ENCODE data around the gene MRPL49.

The MRPL49 gene

GRCh38 chr11:65102142-65103095 is 19.7 kb upstream of the MRPL49 start:
- DNase-seq (ENCODE audit: low read depth) = no peak

GRCh38 chr11:65103476-65103875 is 18.6 kb upstream of the MRPL49 start:
- DNase-seq (ENCODE audit: low read depth) = no peak

GRCh38 chr11:65104628-65105027 is 17.5 kb upstream of the MRPL49 start:
- DNase-seq (ENCODE audit: low read depth) = no peak

- no peak for DNase-seq (ENCODE audit: low read depth)
These were observed 15.0 kb upstream of the MRPL49 start for GRCh38 chr11:65107078-65107477.

- DNase-seq (ENCODE audit: low read depth) = no peak
These were observed 14.2 kb upstream of the MRPL49 start for GRCh38 chr11:65107751-65108468.

GRCh38 chr11:65108469-65109123 is 13.5 kb upstream of the MRPL49 start:
- no peak for DNase-seq (ENCODE audit: low read depth)

- no peak for DNase-seq (ENCODE audit: low read depth)
These were observed 12.6 kb upstream of the MRPL49 start for GRCh38 chr11:65109231-65110198.

- peak; percentile 48 for DNase-seq (ENCODE audit: low read depth)
These were observed 11.7 kb upstream of the MRPL49 start for GRCh38 chr11:65110354-65110861.

GRCh38 chr11:65111159-65111743 is 10.9 kb upstream of the MRPL49 start:
- no peak for DNase-seq (ENCODE audit: low read depth)

GRCh38 chr11:65111744-65112545 is 10.2 kb upstream of the MRPL49 start, which contains the start of gene TM7SF2:
TM7SF2 (plus strand) TSS chr11:65111872; CDS start chr11:65112016, 144 bp downstream.
- peak; percentile 75 for DNase-seq (ENCODE audit: low read depth)

- DNase-seq (ENCODE audit: low read depth) = no peak
These were observed 9.4 kb upstream of the MRPL49 start for GRCh38 chr11:65112546-65113360.

GRCh38 chr11:65113361-65113756 is 8.8 kb upstream of the MRPL49 start:
- no peak for DNase-seq (ENCODE audit: low read depth)

GRCh38 chr11:65113839-65114238 is 8.3 kb upstream of the MRPL49 start:
- DNase-seq (ENCODE audit: low read depth) = no peak

- DNase-seq (ENCODE audit: low read depth) = no peak
These were observed 7.5 kb upstream of the MRPL49 start for GRCh38 chr11:65114538-65115171.

GRCh38 chr11:65115361-65116082 is 6.6 kb upstream of the MRPL49 start:
- DNase-seq (ENCODE audit: low read depth) = no peak

GRCh38 chr11:65116370-65117205 is 5.5 kb upstream of the MRPL49 start:
- no peak for DNase-seq (ENCODE audit: low read depth)
